Measurements from ENCODE around the gene WBP1L. TPM values are rescaled to one million over a fixed set of nuclear protein-coding genes. Genes with fewer than 3 reads are reported as not detected.

WBP1L gene
- total and polyA plus RNA-seq, 2 of the 13 experiments (the other 11 are each of a cell fraction or from before 2014, with no cell fraction given) = 8.3 to 12.3 TPM

DNA sequence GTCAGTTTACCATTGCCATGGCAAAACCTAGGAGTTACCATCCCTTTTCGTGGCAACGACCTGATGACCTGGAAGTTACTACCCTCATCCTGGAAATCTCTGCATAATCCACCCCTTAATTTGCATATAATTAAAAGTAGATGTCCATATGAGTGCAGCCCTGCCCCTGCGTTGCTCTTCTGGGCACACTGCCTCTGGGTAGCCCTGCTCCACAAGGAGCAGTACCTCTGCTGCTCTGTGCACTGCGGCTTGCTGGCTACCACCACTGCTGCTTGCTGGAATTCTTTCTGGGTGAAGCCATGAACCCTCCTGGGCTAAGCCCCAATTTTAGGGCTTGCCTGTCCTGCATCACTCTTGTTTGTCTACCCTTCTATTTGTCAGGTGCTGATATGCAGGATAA lies 80.9 kb downstream of the WBP1L start:
- H3K79me2 ChIP-seq (ENCODE audit: insufficient read depth, low read length) = no peaks in the 10 kb centered on the region
- H4K20me1 ChIP-seq (ENCODE audit: insufficient read depth, low read length) = no peaks in the 10 kb centered on the region
- BruUV-seq (replicated peaks) = no TSS peak
- H3K27ac ChIP-seq (ENCODE audit: extremely low read length, insufficient read depth, low read length) = no peak overlapping the region
- WGBS (ENCODE audit: low lambda C conversion rate) = 60% methylated on average over 1 of the region's 4 CpGs
- no peak for TF ChIP-seq WIZ (CRISPR knock-in tag; IDR thresholded peaks at IDR 0.05)
- TF ChIP-seq ZNF350 (CRISPR knock-in tag; IDR thresholded peaks at IDR 0.05; ENCODE audit: borderline replicate concordance, low read depth) = no peak
- no peak for TF ChIP-seq DR1 (CRISPR knock-in tag; IDR thresholded peaks at IDR 0.05)
- TF ChIP-seq IRX3 (CRISPR knock-in tag; IDR thresholded peaks at IDR 0.05; ENCODE audit: borderline replicate concordance, low read depth) = no peak
- TF ChIP-seq NCOR1 (IDR thresholded peaks at IDR 0.05; ENCODE audit: borderline replicate concordance, low read length) = no peak
- TF ChIP-seq ADNP (CRISPR knock-in tag; IDR thresholded peaks at IDR 0.05) = no peak
- TF ChIP-seq ZNF629 (CRISPR knock-in tag; conservative IDR thresholded peaks at IDR 0.05) = no peak
- TF ChIP-seq XBP1 (CRISPR knock-in tag; IDR thresholded peaks at IDR 0.05) = no peak
- TF ChIP-seq, protein P1, sequence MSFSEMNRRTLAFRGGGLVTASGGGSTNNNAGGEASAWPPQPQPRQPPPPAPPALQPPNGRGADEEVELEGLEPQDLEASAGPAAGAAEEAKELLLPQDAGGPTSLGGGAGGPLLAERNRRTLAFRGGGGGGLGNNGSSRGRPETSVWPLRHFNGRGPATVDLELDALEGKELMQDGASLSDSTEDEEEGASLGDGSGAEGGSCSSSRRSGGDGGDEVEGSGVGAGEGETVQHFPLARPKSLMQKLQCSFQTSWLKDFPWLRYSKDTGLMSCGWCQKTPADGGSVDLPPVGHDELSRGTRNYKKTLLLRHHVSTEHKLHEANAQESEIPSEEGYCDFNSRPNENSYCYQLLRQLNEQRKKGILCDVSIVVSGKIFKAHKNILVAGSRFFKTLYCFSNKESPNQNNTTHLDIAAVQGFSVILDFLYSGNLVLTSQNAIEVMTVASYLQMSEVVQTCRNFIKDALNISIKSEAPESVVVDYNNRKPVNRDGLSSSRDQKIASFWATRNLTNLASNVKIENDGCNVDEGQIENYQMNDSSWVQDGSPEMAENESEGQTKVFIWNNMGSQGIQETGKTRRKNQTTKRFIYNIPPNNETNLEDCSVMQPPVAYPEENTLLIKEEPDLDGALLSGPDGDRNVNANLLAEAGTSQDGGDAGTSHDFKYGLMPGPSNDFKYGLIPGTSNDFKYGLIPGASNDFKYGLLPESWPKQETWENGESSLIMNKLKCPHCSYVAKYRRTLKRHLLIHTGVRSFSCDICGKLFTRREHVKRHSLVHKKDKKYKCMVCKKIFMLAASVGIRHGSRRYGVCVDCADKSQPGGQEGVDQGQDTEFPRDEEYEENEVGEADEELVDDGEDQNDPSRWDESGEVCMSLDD (CRISPR knock-in tag; IDR thresholded peaks at IDR 0.05; ENCODE audit: borderline replicate concordance) = no peak
- TF ChIP-seq, protein P2, sequence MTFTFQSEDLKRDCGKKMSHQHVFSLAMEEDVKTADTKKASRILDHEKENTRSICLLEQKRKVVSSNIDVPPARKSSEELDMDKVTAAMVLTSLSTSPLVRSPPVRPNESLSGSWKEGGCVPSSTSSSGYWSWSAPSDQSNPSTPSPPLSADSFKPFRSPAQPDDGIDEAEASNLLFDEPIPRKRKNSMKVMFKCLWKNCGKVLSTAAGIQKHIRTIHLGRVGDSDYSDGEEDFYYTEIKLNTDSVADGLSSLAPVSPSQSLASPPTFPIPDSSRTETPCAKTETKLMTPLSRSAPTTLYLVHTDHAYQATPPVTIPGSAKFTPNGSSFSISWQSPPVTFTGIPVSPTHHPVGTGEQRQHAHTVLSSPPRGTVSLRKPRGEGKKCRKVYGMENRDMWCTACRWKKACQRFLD (CRISPR knock-in tag; IDR thresholded peaks at IDR 0.05; ENCODE audit: borderline replicate concordance) = no peak
- ChIA-PET POLR2A (no interaction called here), CTCF (ENCODE audit: low intra/inter-chr PET ratio, low total read pairs) (no interaction called here)
- H3K4me3 ChIP-seq (replicated peaks in 1 of 3; ENCODE audit: insufficient read depth in 1 of 3, low read depth in 2 of 3, low read length in 3 of 3) = no peak overlapping the region
- no peak for DNase-seq (ENCODE audit: low spot score)
- H3K4me2 ChIP-seq (ENCODE audit: low read depth, low read length) = no peak overlapping the region
- H3K27me3 ChIP-seq (ENCODE audit: control insufficient read depth in 1 of 2, insufficient read depth in 2 of 2, low read length in 2 of 2) = no peaks in the 10 kb centered on the region
- H3K4me1 ChIP-seq (ENCODE audit: insufficient read depth, low read length) = peaks cover 22% of the 10 kb centered on the region
- FAIRE-seq = no peak
- no peak for ATAC-seq
- H2AFZ ChIP-seq (ENCODE audit: low read length) = no peak overlapping the region
- in situ Hi-C loops (cut with HindIII; ENCODE audit: extremely low pct_ligation_motif_present, low pct_unique_long_range_greater_than_20kb) (no loop called here), intact Hi-C loops (cut with micrococcal nuclease; ENCODE audit: unreplicated experiment) (no loop called here)
- H3K9ac ChIP-seq (ENCODE audit: insufficient read depth, low read depth, low read length) = no peak overlapping the region
- no peaks in the 10 kb centered on the region for H3K9me3 ChIP-seq (ENCODE audit: low read length)
- H3K36me3 ChIP-seq (replicated peaks in 1 of 2; ENCODE audit: control insufficient read depth in 1 of 2, insufficient read depth in 2 of 2, low read length in 2 of 2) = no peaks in the 10 kb centered on the region
